ENCODE data around the gene BRI3BP.
"Not testable (repeated sequence)": the region's sequence is repeated elsewhere in the genome, so short reads cannot be mapped to it uniquely, and the experiment has no call there.

BRI3BP gene

GRCh38 chr12:125024949-125025563, 31.6 kb downstream of the BRI3BP start:
- DNase-seq, result no peak

- no peak for DNase-seq
These were observed 32.3 kb downstream of the BRI3BP start for GRCh38 chr12:125025606-125026235.

- no peak for DNase-seq
These were observed 34.7 kb downstream of the BRI3BP start for GRCh38 chr12:125028106-125028505.

GRCh38 chr12:125029761-125030358, 36.4 kb downstream of the BRI3BP start:
- DNase-seq, result no peak

GRCh38 chr12:125031471-125031870, 38.0 kb downstream of the BRI3BP start:
- not testable (repeated sequence) for DNase-seq

- DNase-seq, result no peak
These were observed 39.2 kb downstream of the BRI3BP start for GRCh38 chr12:125032466-125033152.

GRCh38 chr12:125033288-125033687, 39.8 kb downstream of the BRI3BP start:
- DNase-seq, result no peak

GRCh38 chr12:125038976-125039625, 45.7 kb downstream of the BRI3BP start:
- DNase-seq, result no peak

- no peak for DNase-seq
These were observed 55.6 kb downstream of the BRI3BP start for GRCh38 chr12:125049093-125049458.

GRCh38 chr12:125050446-125050845, 57.0 kb downstream of the BRI3BP start:
- no peak for DNase-seq

- no peak for DNase-seq
These were observed 57.4 kb downstream of the BRI3BP start for GRCh38 chr12:125050868-125051267.

- no peak for DNase-seq
These were observed 60.4 kb downstream of the BRI3BP start for GRCh38 chr12:125053821-125054220.

- no peak for DNase-seq
These were observed 62.1 kb downstream of the BRI3BP start for GRCh38 chr12:125055591-125055990.

GRCh38 chr12:125056306-125056705, 62.9 kb downstream of the BRI3BP start:
- DNase-seq, result no peak

GRCh38 chr12:125057708-125058107, 64.3 kb downstream of the BRI3BP start:
- no peak for DNase-seq

- DNase-seq, result no peak
These were observed 67.8 kb downstream of the BRI3BP start for GRCh38 chr12:125061229-125061628.

- DNase-seq, result not testable (repeated sequence)
These were observed 70.1 kb downstream of the BRI3BP start for GRCh38 chr12:125063522-125063921.

- no peak for DNase-seq
These were observed 71.0 kb downstream of the BRI3BP start for GRCh38 chr12:125064492-125064891.

GRCh38 chr12:125065021-125065918, 71.8 kb downstream of the BRI3BP start, which contains the start of gene AACS:
Gene AACS (plus strand): TSS chr12:125065435. CDS start chr12:125065585, 150 bp downstream.
- peak; percentile 73 to 75 for DNase-seq

- no peak for DNase-seq
These were observed 72.6 kb downstream of the BRI3BP start for GRCh38 chr12:125065919-125066570.

GRCh38 chr12:125068391-125068790, 74.9 kb downstream of the BRI3BP start:
- DNase-seq, result no peak

GRCh38 chr12:125069616-125070015, 76.2 kb downstream of the BRI3BP start:
- DNase-seq, result no peak
